Upper lobe of left lung (tissue), 4 donors: Measurements from ENCODE around the gene SOX10.

Experiments used
- EP300 ChIP-seq, 4 donors: sonication (generic); formaldehyde crosslinking; IDR thresholded peaks; one replicate each; pipeline ENCODE4 v1.5.1; 2017; ENCODE audit warnings: antibody characterized with exemption in 4 of 4, control low read depth in 2 of 4
- POLR2A ChIP-seq, 4 donors: fragments of 450-650 bp; IDR thresholded peaks; one replicate each; pipeline ENCODE4 v1.5.1; 2016 to 2017; ENCODE audit warnings: antibody characterized with exemption in 4 of 4, mild to moderate bottlenecking in 2 of 4
- POLR2AphosphoS5 ChIP-seq, 2 donors: sonication (generic); formaldehyde crosslinking; IDR thresholded peaks; one replicate each; pipeline ENCODE4 v1.5.1; 2017; ENCODE audit warnings: antibody characterized with exemption in 2 of 2
- TF ChIP-seq, protein P1 (sequence below), 6 experiments: fragments of 450-650 bp in 4 of 6; fragments of 200-600 bp in 2 of 6; sonication (generic) in 2 of 6; IDR thresholded peaks; one replicate each; pipeline ENCODE4 v1.5.1; 2016 to 2019; ENCODE audit warnings: antibody characterized with exemption in 6 of 6

DNA sequence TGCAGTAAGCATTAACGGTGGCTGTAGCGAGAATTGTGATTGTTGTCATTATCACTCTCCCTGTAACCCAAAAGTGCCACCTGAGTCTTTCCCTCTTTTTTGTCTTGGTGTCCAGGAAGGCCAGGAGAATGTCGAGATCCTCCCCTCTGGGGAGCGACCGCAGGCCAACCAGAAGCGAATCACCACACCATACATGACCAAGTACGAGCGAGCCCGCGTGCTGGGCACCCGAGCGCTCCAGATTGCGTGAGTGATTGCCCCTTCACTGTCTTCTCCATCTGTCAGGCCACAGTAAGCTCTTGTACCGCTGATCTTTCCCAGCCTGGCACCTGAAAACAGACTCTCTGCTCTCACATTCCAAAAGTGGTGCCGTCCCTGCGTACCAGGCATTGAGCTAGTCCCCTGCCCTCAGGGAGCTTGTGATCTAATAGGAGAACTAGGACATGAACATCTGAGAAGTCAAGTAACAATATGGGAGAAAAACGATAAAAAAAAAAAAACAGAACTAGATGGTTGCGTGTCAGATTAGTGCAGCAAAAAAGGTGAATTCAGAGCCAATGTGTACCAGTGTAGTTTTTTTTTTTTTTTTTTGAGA lies 25.0 kb downstream of the SOX10 start:
- TF ChIP-seq POLR2A (IDR thresholded peaks at IDR 0.05) (no peak), POLR2AphosphoS5 (IDR thresholded peaks at IDR 0.05) (no peak), EP300 (IDR thresholded peaks at IDR 0.05) (no peak)
- TF ChIP-seq, protein P1, sequence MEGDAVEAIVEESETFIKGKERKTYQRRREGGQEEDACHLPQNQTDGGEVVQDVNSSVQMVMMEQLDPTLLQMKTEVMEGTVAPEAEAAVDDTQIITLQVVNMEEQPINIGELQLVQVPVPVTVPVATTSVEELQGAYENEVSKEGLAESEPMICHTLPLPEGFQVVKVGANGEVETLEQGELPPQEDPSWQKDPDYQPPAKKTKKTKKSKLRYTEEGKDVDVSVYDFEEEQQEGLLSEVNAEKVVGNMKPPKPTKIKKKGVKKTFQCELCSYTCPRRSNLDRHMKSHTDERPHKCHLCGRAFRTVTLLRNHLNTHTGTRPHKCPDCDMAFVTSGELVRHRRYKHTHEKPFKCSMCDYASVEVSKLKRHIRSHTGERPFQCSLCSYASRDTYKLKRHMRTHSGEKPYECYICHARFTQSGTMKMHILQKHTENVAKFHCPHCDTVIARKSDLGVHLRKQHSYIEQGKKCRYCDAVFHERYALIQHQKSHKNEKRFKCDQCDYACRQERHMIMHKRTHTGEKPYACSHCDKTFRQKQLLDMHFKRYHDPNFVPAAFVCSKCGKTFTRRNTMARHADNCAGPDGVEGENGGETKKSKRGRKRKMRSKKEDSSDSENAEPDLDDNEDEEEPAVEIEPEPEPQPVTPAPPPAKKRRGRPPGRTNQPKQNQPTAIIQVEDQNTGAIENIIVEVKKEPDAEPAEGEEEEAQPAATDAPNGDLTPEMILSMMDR (IDR thresholded peaks at IDR 0.05), result no peak
